ENCODE data around the gene LCMT1.
A peak's percentile ranks its signal among the peaks of the same experiment; 100 is the strongest.
"Not testable (repeated sequence)": the region's sequence is repeated elsewhere in the genome, so short reads cannot be mapped to it uniquely, and the experiment has no call there.

Gene LCMT1

GRCh38 chr16:25095636-25096035, 15.9 kb upstream of the LCMT1 start:
- DNase-seq = no peak

GRCh38 chr16:25097276-25097975, 14.1 kb upstream of the LCMT1 start:
- DNase-seq = no peak

- no peak for DNase-seq
These were observed 11.0 kb upstream of the LCMT1 start for GRCh38 chr16:25100511-25100910.

GRCh38 chr16:25106567-25107465, 4.7 kb upstream of the LCMT1 start:
- DNase-seq = peak; percentile 96

GRCh38 chr16:25107466-25107792, 4.1 kb upstream of the LCMT1 start:
- DNase-seq = no peak

- no peak for DNase-seq
These were observed 3.5 kb upstream of the LCMT1 start for GRCh38 chr16:25108054-25108453.

GRCh38 chr16:25109643-25110042, 1.9 kb upstream of the LCMT1 start:
- no peak for DNase-seq

- no peak for DNase-seq
These were observed 1.1 kb upstream of the LCMT1 start for GRCh38 chr16:25110387-25110947.

GRCh38 chr16:25114121-25114520, 2.6 kb downstream of the LCMT1 start:
- no peak for DNase-seq

GRCh38 chr16:25118851-25119578, 7.5 kb downstream of the LCMT1 start:
- no peak for DNase-seq

- DNase-seq = no peak
These were observed 10.5 kb downstream of the LCMT1 start for GRCh38 chr16:25121824-25122600.

- DNase-seq = no peak
These were observed 13.0 kb downstream of the LCMT1 start for GRCh38 chr16:25124503-25124902.

GRCh38 chr16:25126086-25126666, 14.6 kb downstream of the LCMT1 start:
- DNase-seq = not testable (repeated sequence)

GRCh38 chr16:25126820-25127232, 15.3 kb downstream of the LCMT1 start:
- DNase-seq = no peak

GRCh38 chr16:25132751-25133150, 21.2 kb downstream of the LCMT1 start:
- DNase-seq = not testable (repeated sequence)

GRCh38 chr16:25134166-25134700, 22.7 kb downstream of the LCMT1 start:
- no peak for DNase-seq

- DNase-seq = no peak
These were observed 23.8 kb downstream of the LCMT1 start for GRCh38 chr16:25135254-25135878.

- no peak for DNase-seq
These were observed 26.6 kb downstream of the LCMT1 start for GRCh38 chr16:25138130-25138529.

- DNase-seq = no peak
These were observed 28.9 kb downstream of the LCMT1 start for GRCh38 chr16:25140459-25140858.

- no peak for DNase-seq
These were observed 30.1 kb downstream of the LCMT1 start for GRCh38 chr16:25141648-25142047.

GRCh38 chr16:25143928-25144327, 32.4 kb downstream of the LCMT1 start:
- no peak for DNase-seq
